GM06990 (cell line): Measurements from ENCODE around the gene THRSP.
"Not testable (repeated sequence)": the region's sequence is repeated elsewhere in the genome, so short reads cannot be mapped to it uniquely, and the experiment has no call there.

ENCODE experiments used
- DNase-seq: peaks from one replicate; pipeline ENCODE4 v3.0.0-alpha.2; 2011; ENCODE audit not compliant: insufficient read length; ENCODE audit errors: extremely low read depth
- H3K27me3 ChIP-seq: replicated peaks from 2 replicates; pipeline ENCODE4 v1.6.0; 2011; ENCODE audit warnings: low read length; ENCODE audit not compliant: control insufficient read depth, insufficient read depth
- H3K36me3 ChIP-seq: 2 replicates; pipeline ENCODE4 v1.5.1; 2011; ENCODE audit warnings: low read length; ENCODE audit not compliant: control insufficient read depth, insufficient read depth
- H3K4me3 ChIP-seq: replicated peaks from 2 replicates; pipeline ENCODE4 v1.5.1; 2011; ENCODE audit warnings: low read depth, mild to moderate bottlenecking, control low read depth, low read length
- TF ChIP-seq, protein P1 (sequence below): IDR thresholded peaks from 2 replicates; pipeline ENCODE4 v1.5.1; 2011; ENCODE audit warnings: low read length, control low read depth, mild to moderate bottlenecking, inconsistent platforms; ENCODE audit not compliant: insufficient read depth, poor library complexity, severe bottlenecking

The THRSP gene

DNA sequence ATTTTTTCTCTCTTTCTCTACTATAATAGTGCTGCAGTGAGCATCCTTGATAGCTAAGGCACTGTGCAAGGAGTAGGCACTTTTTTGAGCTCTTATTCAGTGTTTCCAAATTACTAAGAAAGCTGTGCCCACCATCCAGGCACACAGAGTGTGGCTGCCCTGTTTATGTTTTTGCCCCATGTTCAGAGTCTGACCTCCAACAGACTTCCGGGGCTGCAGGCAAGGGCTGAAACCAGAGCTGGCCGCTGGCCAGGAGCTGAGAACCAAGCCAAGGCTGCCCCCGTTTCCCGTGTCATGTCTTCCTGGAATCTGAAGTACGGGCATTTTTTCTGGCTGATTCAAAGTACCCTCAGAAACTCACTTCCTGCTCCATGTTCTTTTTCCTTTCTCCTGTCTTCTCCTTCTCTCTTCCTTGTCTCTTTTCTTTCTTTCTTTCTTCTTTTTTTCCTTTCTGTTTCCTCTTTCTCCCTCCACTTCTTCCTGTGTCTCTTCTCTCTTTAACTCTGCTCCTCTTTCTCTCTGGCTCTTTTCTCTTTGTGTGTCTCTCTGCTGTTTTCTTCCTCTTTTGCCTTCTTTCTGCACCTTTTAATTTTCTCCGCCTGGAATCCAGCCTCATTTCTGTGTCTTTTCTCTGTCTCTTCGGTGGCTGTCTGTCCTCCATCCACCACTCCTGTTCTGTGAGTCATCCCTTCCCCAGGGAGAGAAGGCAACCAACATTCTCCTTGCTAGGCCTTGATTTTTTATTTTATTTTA lies 23.6 kb upstream of the THRSP start:
- peak; percentile 45 for DNase-seq
- no peaks in the 10 kb centered on the region for H3K36me3 ChIP-seq

DNA sequence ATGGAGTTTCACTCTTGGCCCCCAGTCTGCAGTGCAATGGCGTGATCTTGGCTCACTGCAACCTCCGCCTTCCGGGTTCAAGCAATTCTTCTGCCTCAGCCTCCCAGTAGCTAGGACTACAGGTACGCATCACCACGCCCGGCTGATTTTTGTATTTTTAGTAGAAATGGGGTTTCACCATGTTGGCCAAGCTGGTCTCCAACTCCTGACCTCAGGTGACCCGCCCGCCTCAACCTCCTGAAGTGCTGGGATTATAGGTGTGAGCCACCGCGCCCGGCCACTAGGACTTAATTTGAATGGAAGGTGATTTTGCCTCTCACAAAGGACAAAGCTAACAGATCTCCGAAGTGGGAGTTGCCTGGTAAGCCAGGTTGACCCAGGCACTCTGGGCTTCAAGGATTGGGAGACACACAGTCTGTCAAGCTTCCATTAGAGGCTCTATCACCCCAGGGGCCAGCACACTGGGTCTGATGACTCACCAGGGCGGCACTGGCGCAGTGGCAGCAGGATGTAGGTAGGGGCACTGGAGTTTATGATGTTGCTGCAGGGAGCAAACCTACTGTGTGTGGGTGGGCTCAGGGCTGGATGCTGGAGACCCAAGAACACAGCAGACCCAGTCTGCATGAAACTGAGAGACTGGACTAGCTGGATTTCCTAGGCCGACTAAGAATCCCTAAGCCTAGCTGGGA lies 22.8 kb upstream of the THRSP start:
- Histone ChIP-seq H3K36me3 (no peaks in the 10 kb centered on the region), H3K27me3 (no peaks in the 10 kb centered on the region), H3K4me3 (no peak overlapping the region)
- TF ChIP-seq, protein P1, sequence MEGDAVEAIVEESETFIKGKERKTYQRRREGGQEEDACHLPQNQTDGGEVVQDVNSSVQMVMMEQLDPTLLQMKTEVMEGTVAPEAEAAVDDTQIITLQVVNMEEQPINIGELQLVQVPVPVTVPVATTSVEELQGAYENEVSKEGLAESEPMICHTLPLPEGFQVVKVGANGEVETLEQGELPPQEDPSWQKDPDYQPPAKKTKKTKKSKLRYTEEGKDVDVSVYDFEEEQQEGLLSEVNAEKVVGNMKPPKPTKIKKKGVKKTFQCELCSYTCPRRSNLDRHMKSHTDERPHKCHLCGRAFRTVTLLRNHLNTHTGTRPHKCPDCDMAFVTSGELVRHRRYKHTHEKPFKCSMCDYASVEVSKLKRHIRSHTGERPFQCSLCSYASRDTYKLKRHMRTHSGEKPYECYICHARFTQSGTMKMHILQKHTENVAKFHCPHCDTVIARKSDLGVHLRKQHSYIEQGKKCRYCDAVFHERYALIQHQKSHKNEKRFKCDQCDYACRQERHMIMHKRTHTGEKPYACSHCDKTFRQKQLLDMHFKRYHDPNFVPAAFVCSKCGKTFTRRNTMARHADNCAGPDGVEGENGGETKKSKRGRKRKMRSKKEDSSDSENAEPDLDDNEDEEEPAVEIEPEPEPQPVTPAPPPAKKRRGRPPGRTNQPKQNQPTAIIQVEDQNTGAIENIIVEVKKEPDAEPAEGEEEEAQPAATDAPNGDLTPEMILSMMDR = no peak
- DNase-seq = no peak

More for the DNA sequence above, 23.6 kb upstream of the THRSP start:
- Histone ChIP-seq H3K4me3 (peak overlapping the region; percentile 23; the same call in 1 of the 2 replicates), H3K27me3 (no peaks in the 10 kb centered on the region)
- TF ChIP-seq, protein P1 = no peak

DNA sequence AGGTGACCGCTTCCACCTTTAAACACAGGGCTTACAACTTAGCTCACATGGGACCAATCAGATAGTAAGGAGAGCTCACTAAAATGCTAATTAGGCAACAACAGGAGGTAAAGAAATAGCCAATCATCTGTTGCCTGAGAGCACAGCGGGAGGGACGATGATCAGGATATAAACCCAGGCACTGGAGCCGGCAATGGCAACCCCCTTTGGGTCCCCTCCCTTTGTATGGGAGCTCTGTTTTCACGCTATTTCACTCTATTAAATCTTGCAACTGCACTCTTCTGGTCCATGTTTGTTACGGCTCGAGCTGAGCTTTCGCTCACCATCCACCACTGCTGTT lies 22.3 kb upstream of the THRSP start:
- not testable (repeated sequence) for DNase-seq

DNA sequence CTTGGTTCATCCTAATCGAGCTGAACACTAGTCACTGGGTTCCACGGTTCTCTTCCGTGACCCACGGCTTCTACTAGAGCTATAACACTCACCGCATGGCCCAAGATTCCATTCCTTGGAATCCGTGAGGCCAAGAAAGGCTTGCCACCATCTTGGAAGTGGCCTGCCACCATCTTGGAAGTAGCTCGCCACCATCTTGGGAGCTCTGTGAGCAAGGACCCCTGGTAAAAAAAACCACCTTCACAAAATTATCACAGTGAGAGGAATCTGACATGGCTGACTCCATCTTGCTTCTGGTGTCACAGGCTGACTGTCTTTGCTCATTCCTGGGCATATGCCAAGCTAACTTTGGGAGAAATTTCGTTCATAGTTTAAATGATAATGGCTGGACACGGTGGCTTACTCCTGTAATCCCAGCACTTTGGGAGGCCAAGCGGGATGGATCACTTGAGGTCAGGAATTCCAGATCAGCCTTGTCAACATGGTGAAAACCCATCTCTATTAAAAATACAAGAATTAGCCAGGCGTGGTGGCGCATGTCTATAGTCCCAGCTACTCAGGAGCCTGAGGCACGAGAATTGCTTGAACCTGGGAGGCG lies 21.7 kb upstream of the THRSP start:
- TF ChIP-seq, protein P1 = no peak
- Histone ChIP-seq H3K36me3 (no peaks in the 10 kb centered on the region), H3K27me3 (no peaks in the 10 kb centered on the region)

More for the DNA sequence above, 22.3 kb upstream of the THRSP start:
- H3K36me3 ChIP-seq, H3K4me3 ChIP-seq, H3K27me3 ChIP-seq: not testable (repeated sequence)

DNA sequence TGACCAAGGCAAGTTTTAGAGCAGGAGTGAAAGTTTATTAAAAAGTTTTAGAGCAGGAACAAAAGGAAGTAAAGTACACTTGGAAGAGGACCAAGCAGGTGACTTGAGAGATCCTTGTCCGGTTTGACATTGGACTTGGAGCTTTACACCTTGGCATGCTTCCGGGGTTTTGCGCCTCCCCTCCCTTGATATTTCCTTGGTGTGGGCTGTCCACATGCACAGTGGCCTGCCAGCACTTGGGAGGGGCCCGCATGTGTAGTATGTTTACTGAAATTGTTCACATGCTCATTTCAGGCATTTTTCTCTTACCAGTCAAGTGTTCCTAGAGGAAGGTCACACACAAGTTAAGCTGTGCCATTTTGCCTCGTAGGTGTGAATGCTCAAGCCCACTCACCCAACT lies 19.0 kb upstream of the THRSP start:
- no peak overlapping the region for H3K4me3 ChIP-seq

More for the DNA sequence above, 21.7 kb upstream of the THRSP start:
- no peak overlapping the region for H3K4me3 ChIP-seq
- no peak for DNase-seq

More for the DNA sequence above, 19.0 kb upstream of the THRSP start:
- Histone ChIP-seq H3K36me3 (no peaks in the 10 kb centered on the region), H3K27me3 (no peaks in the 10 kb centered on the region)
- TF ChIP-seq, protein P1 = no peak
- DNase-seq = no peak
